SW 1271 (cell line): ENCODE data around the gene ZNF627.
"Not testable (repeated sequence)": the region's sequence is repeated elsewhere in the genome, so short reads cannot be mapped to it uniquely, and the experiment has no call there.

Source experiments
- DNase-seq, 2 experiments: peaks; one replicate each; lab custom pipeline; 2025; lab: John Stamatoyannopoulos, UW

Gene ZNF627

GRCh38 chr19:11624069-11624463 is 26.8 kb downstream of the ZNF627 start:
- no peak for DNase-seq

GRCh38 chr19:11626252-11626651 is 29.0 kb downstream of the ZNF627 start:
- DNase-seq = no peak

- no peak for DNase-seq
These were observed 35.9 kb downstream of the ZNF627 start for GRCh38 chr19:11633223-11633622.

GRCh38 chr19:11634018-11634662 is 36.9 kb downstream of the ZNF627 start:
- DNase-seq = not testable (repeated sequence)

GRCh38 chr19:11639245-11639601 is 41.9 kb downstream of the ZNF627 start:
- DNase-seq = no peak

GRCh38 chr19:11639602-11640471 is 42.6 kb downstream of the ZNF627 start:
- peak; percentile 82 to 95 for DNase-seq

GRCh38 chr19:11641244-11641643 is 44.0 kb downstream of the ZNF627 start:
- DNase-seq = no peak

GRCh38 chr19:11642902-11643301 is 45.6 kb downstream of the ZNF627 start:
- DNase-seq = no peak

GRCh38 chr19:11649941-11650340 is 52.7 kb downstream of the ZNF627 start:
- no peak for DNase-seq

GRCh38 chr19:11651062-11651461 is 53.8 kb downstream of the ZNF627 start:
- DNase-seq = no peak

GRCh38 chr19:11652056-11652455 is 54.8 kb downstream of the ZNF627 start:
- no peak for DNase-seq

- no peak for DNase-seq
These were observed 55.2 kb downstream of the ZNF627 start for GRCh38 chr19:11652492-11652891.

GRCh38 chr19:11656535-11656934 is 59.3 kb downstream of the ZNF627 start:
- no peak for DNase-seq

GRCh38 chr19:11657307-11657706 is 60.0 kb downstream of the ZNF627 start:
- DNase-seq = no peak

- DNase-seq = no peak
These were observed 61.7 kb downstream of the ZNF627 start for GRCh38 chr19:11658970-11659369.

GRCh38 chr19:11659612-11660011 is 62.3 kb downstream of the ZNF627 start:
- DNase-seq = peak in 1 of 2 experiments; percentile 29

GRCh38 chr19:11662278-11662677 is 65.0 kb downstream of the ZNF627 start:
- no peak for DNase-seq

- no peak for DNase-seq
These were observed 65.9 kb downstream of the ZNF627 start for GRCh38 chr19:11663181-11663591.
